DMS153 treated with DMSO at 0.1 percent for 48 hours (cell line): Measurements from ENCODE around the gene SCAF8.
"Not testable (repeated sequence)": the region's sequence is repeated elsewhere in the genome, so short reads cannot be mapped to it uniquely, and the experiment has no call there.

Source experiments
- DNase-seq: peaks from one replicate; lab custom pipeline; 2025; ENCODE audit not compliant: unreplicated experiment; lab: John Stamatoyannopoulos, UW

SCAF8 gene

GRCh38 chr6:154732538-154733182, 556 bp upstream of the SCAF8 start:
- peak; percentile 11 for DNase-seq

- DNase-seq: peak; percentile 27
Observed at GRCh38 chr6:154733626-154734382, 588 bp downstream of the SCAF8 start.

- no peak for DNase-seq
Observed at GRCh38 chr6:154736618-154737259, 3.5 kb downstream of the SCAF8 start.

- no peak for DNase-seq
Observed at GRCh38 chr6:154737424-154737823, 4.2 kb downstream of the SCAF8 start.

GRCh38 chr6:154738551-154738961, 5.3 kb downstream of the SCAF8 start:
- no peak for DNase-seq

GRCh38 chr6:154740658-154741057, 7.4 kb downstream of the SCAF8 start:
- DNase-seq: no peak

- no peak for DNase-seq
Observed at GRCh38 chr6:154742891-154743290, 9.7 kb downstream of the SCAF8 start.

- not testable (repeated sequence) for DNase-seq
Observed at GRCh38 chr6:154744029-154744745, 11.0 kb downstream of the SCAF8 start.

- DNase-seq: no peak
Observed at GRCh38 chr6:154745243-154745642, 12.0 kb downstream of the SCAF8 start.

GRCh38 chr6:154749341-154749740, 16.1 kb downstream of the SCAF8 start:
- no peak for DNase-seq

GRCh38 chr6:154751011-154751800, 18.0 kb downstream of the SCAF8 start:
- DNase-seq: no peak

- DNase-seq: no peak
Observed at GRCh38 chr6:154752022-154752421, 18.8 kb downstream of the SCAF8 start.

GRCh38 chr6:154754152-154754551, 20.9 kb downstream of the SCAF8 start:
- no peak for DNase-seq

GRCh38 chr6:154757352-154758050, 24.3 kb downstream of the SCAF8 start:
- no peak for DNase-seq

- DNase-seq: no peak
Observed at GRCh38 chr6:154758125-154758524, 24.9 kb downstream of the SCAF8 start.

GRCh38 chr6:154763650-154764049, 30.4 kb downstream of the SCAF8 start:
- no peak for DNase-seq

- no peak for DNase-seq
Observed at GRCh38 chr6:154765273-154765672, 32.1 kb downstream of the SCAF8 start.

- DNase-seq: no peak
Observed at GRCh38 chr6:154766288-154766687, 33.1 kb downstream of the SCAF8 start.

GRCh38 chr6:154767003-154767723, 33.9 kb downstream of the SCAF8 start:
- DNase-seq: no peak
